Esophagus squamous epithelium (tissue), 4 donors: ENCODE data around the gene TMEM178B.
"Not testable (repeated sequence)": the region's sequence is repeated elsewhere in the genome, so short reads cannot be mapped to it uniquely, and the experiment has no call there.

Source experiments
- CTCF ChIP-seq, 6 experiments: fragments of 450-650 bp in 4 of 6; fragments of 200-600 bp in 2 of 6; sonication (generic) in 2 of 6; IDR thresholded peaks; one replicate each; pipeline ENCODE4 v1.5.1; 2016 to 2019; ENCODE audit warnings: antibody characterized with exemption in 6 of 6, mild to moderate bottlenecking in 4 of 6, moderate library complexity in 4 of 6
- POLR2A ChIP-seq, 4 donors: fragments of 450-650 bp; IDR thresholded peaks; one replicate each; pipeline ENCODE4 v1.6.1; 2017; ENCODE audit warnings: antibody characterized with exemption in 4 of 4, mild to moderate bottlenecking in 4 of 4, moderate library complexity in 3 of 4

- TF ChIP-seq CTCF, POLR2A (IDR thresholded peaks at IDR 0.05): not testable (repeated sequence)
These were observed 35.8 kb upstream of the TMEM178B start for GRCh38 chr7:141038100-141038499.
